K562 (cell line): Measurements from ENCODE around the gene SCGB1A1. TPM values are rescaled to one million over a fixed set of nuclear protein-coding genes. Genes with fewer than 3 reads are reported as not detected.
A peak's percentile ranks its signal among the peaks of the same experiment; 100 is the strongest.

Experiments
- ATAC-seq: fragments of 200-7000 bp; cut with Tn5 transposase; 3 replicates; pipeline ENCODE4 v1.9.1; 2020; ENCODE audit warnings: moderate library complexity
- BruUV-seq: library from RNA; stranded (reverse); fragments of 400-500 nt; replicated peaks from 2 replicates; lab custom pipeline; 2021; lab: Mats Ljungman, UMichigan
- CTCF ChIA-PET: fragments of 300-600 bp; formaldehyde crosslinking; extraction: SDS; loops from one replicate; lab custom pipeline; 2021; ENCODE audit warnings: low intra/inter-chr PET ratio; lab: Yijun Ruan, JAX
- POLR2A ChIA-PET: fragments of 300-600, 350-650 bp; sonication (Branson Sonifier 250); formaldehyde crosslinking; extraction: SDS; loops from one replicate; lab custom pipeline; 2021; ENCODE audit warnings: antibody characterized with exemption, inconsistent platforms; lab: Yijun Ruan, JAX
- DNase-seq, 4 experiments: peaks; one replicate each; pipeline versions ENCODE4 v3.0.0 to v3.0.0-alpha.2; 2011 to 2018; ENCODE audit warnings: low spot score in 3 of 4, mixed read lengths in 3 of 4; ENCODE audit errors: extremely low read depth in 1 of 4
- FAIRE-seq: peaks from 2 replicates; lab custom pipeline; 2011; peaks lifted over from hg19 to GRCh38; lab: Jason Lieb, UNC
- H2AFZ ChIP-seq: 2 replicates; pipeline ENCODE4 v1.6.0; 2011; ENCODE audit warnings: low read depth, low read length, control low read depth, inconsistent platforms
- H3K27ac ChIP-seq: fragments of 200-600 bp; 3 replicates; pipeline ENCODE4 v1.8.0; 2011; ENCODE audit warnings: low read depth, mild to moderate bottlenecking, control low read depth, inconsistent platforms, low read length, moderate library complexity, mixed read lengths; ENCODE audit errors: extremely low read depth
- H3K27me3 ChIP-seq, 2 experiments: fragments of 300-600 bp in 1 of 2; 2 replicates in 1 of 2; 3 replicates in 1 of 2; pipeline versions ENCODE4 v1.6.0 to v1.8.0; 2011; ENCODE audit warnings: inconsistent platforms in 2 of 2, low read length in 2 of 2, mild to moderate bottlenecking in 1 of 2, mixed read lengths in 1 of 2, moderate library complexity in 1 of 2; ENCODE audit not compliant: control insufficient read depth in 2 of 2, insufficient read depth in 2 of 2
- H3K36me3 ChIP-seq: fragments of 300-600 bp; 3 replicates; pipeline ENCODE4 v1.8.0; 2011; ENCODE audit warnings: mild to moderate bottlenecking, low read length, inconsistent platforms; ENCODE audit not compliant: control insufficient read depth, insufficient read depth
- H3K4me1 ChIP-seq, 2 experiments: fragments of 200-600 bp in 1 of 2; replicated peaks in 1 of 2; 2 replicates in 1 of 2; 3 replicates in 1 of 2; pipeline versions ENCODE4 v1.5.1 to v1.8.0; 2011; ENCODE audit warnings: inconsistent platforms in 2 of 2, low read length in 2 of 2, mild to moderate bottlenecking in 1 of 2, mixed read lengths in 1 of 2, moderate library complexity in 1 of 2; ENCODE audit not compliant: control insufficient read depth in 2 of 2, insufficient read depth in 2 of 2
- H3K4me2 ChIP-seq: 2 replicates; pipeline ENCODE4 v1.6.1; 2011; ENCODE audit warnings: low read length, control low read depth, inconsistent platforms, mixed read lengths; ENCODE audit not compliant: insufficient read depth
- H3K4me3 ChIP-seq: fragments of 200-600 bp; sonication (generic), shearing (Covaris generic); 2 replicates; pipeline ENCODE4 v1.5.1; 2016; ENCODE audit warnings: control low read depth, inconsistent platforms
- H3K79me2 ChIP-seq: fragments of 200-600 bp; 3 replicates; pipeline ENCODE4 v1.8.0; 2011; ENCODE audit warnings: low read length, inconsistent platforms; ENCODE audit not compliant: control insufficient read depth, insufficient read depth
- H3K9ac ChIP-seq, 2 experiments: 2 replicates each; pipeline versions ENCODE4 v1.6.0 to v1.6.1; 2011; ENCODE audit warnings: low read depth in 2 of 2, low read length in 2 of 2, control low read depth in 1 of 2, inconsistent platforms in 1 of 2, mild to moderate bottlenecking in 1 of 2, mixed read lengths in 1 of 2; ENCODE audit not compliant: insufficient read depth in 1 of 2
- H3K9me1 ChIP-seq: one replicate; pipeline ENCODE4 v1.6.0; 2011; ENCODE audit warnings: inconsistent platforms, mild to moderate bottlenecking, low read length, moderate library complexity; ENCODE audit not compliant: control insufficient read depth, insufficient read depth
- H3K9me3 ChIP-seq: replicated peaks from 2 replicates; pipeline ENCODE4 v1.5.1; 2011; ENCODE audit warnings: low read depth, low read length, inconsistent platforms; ENCODE audit not compliant: control insufficient read depth, insufficient read depth
- H4K20me1 ChIP-seq: replicated peaks from 2 replicates; pipeline ENCODE4 v1.6.1; 2011; ENCODE audit warnings: low read length, inconsistent platforms, mixed read lengths; ENCODE audit not compliant: control insufficient read depth, insufficient read depth
- FOS ChIP-seq: IDR thresholded peaks from 3 replicates; pipeline ENCODE4 v1.6.1; 2011; ENCODE audit not compliant: insufficient read length; ENCODE audit errors: extremely low read depth
- HDAC8 ChIP-seq: fragments of 450-650 bp; IDR thresholded peaks from 2 replicates; pipeline ENCODE4 v1.6.1; 2016; ENCODE audit warnings: mild to moderate bottlenecking, missing genetic modification characterization, moderate library complexity, missing compliant biosample characterization
- JUNB ChIP-seq: fragments of 450-650 bp; formaldehyde crosslinking; conservative IDR thresholded peaks from 2 replicates; pipeline ENCODE4 v1.4.0; 2020; ENCODE audit warnings: mild to moderate bottlenecking
- NR4A1 ChIP-seq, 2 experiments: fragments of 250-450 bp in 1 of 2; fragments of 450-650 bp in 1 of 2; sonication (Bioruptor Pico) in 1 of 2; IDR thresholded peaks; 2 replicates each; pipeline versions ENCODE4 v1.4.0 to v1.6.1; 2016 to 2020; ENCODE audit warnings: mild to moderate bottlenecking in 2 of 2, missing compliant biosample characterization in 1 of 2, missing genetic modification characterization in 1 of 2, moderate library complexity in 1 of 2
- PHB ChIP-seq: fragments of 250-450 bp; sonication (Bioruptor Pico); IDR thresholded peaks from 2 replicates; pipeline ENCODE4 v1.5.0; 2021
- ZBTB1 ChIP-seq: sonication (generic); formaldehyde crosslinking; IDR thresholded peaks from 2 replicates; pipeline ENCODE4 v1.8.1; 2023; ENCODE audit warnings: missing genetic modification reagents, low read depth, mild to moderate bottlenecking, borderline replicate concordance
- ZNF395 ChIP-seq: fragments of 200-800 bp; sonication (Bioruptor generic); IDR thresholded peaks from 2 replicates; pipeline ENCODE4 v1.6.1; 2017; ENCODE audit warnings: missing genetic modification characterization, missing compliant biosample characterization
- WGBS: fragments of 100-300 bp; shearing (Covaris generic); methylation state at CpG from one replicate; pipeline ENCODE4 v1.1.6; 2016; ENCODE audit warnings: low coverage, mixed read lengths; ENCODE audit not compliant: insufficient coverage; ENCODE audit errors: missing lambda C conversion rate; 5-methylcytosine and 5-hydroxymethylcytosine counted together
- in situ Hi-C: fragments of 300-500 bp; cut with MboI; formaldehyde crosslinking; loops from 4 replicates; pipeline ENCODE4 v1.15.0; 2018; ENCODE audit warnings: inconsistent platforms, mixed read lengths
- intact Hi-C: fragments of 100-400 bp; cut with micrococcal nuclease; formaldehyde crosslinking; loops from 2 replicates; pipeline ENCODE4 v1.14.2; 2022
- polyA plus RNA-seq, 8 experiments: library from polyadenylated mRNA; depleted of rRNA in 4 of 8; stranded (reverse) in 5 of 8; unstranded in 3 of 8; fragments of >200 nt; fragmentation: Nextera tagmentation in 2 of 8; fragmentation: Illumina TruSeq in 1 of 8; extraction: Ambion mirVana in 2 of 8; extraction: Trizol in 1 of 8; gene quantifications; 2 replicates each; pipeline versions ENCODE4 v1.2.1 to v1.2.3, GENCODE V29; 2011 to 2014; ENCODE audit warnings: inconsistent platforms in 1 of 8, missing spikeins in 1 of 8
- total RNA-seq, 7 experiments: library from RNA; depleted of rRNA in 6 of 7; stranded (reverse); fragments of >200 nt in 6 of 7; fragmentation: Illumina TruSeq in 2 of 7; extraction: Trizol in 2 of 7; gene quantifications; 2 replicates each; pipeline versions ENCODE4 v1.2.1 to v1.2.3, GENCODE V29; 2011 to 2021; ENCODE audit warnings: low replicate concordance in 1 of 7

The SCGB1A1 gene
- total and polyA plus RNA-seq, 9 of the 15 experiments (the other 6 are each of a cell fraction or from before 2014, with no cell fraction given) = 0.55 TPM; not detected in 8

- WGBS = 33% methylated on average over 7 of the region's 7 CpGs
- intact Hi-C loops = loop anchor here (10.0 kb wide), 1 partner anchor 83 kb away; no protein-coding TSS in a partner anchor
Observed at GRCh38 chr11:62421996-62422395, 3.2 kb downstream of the SCGB1A1 start.

More at GRCh38 chr11:62421996-62422395, 3.2 kb downstream of the SCGB1A1 start:
- no peak for ATAC-seq
- CTCF ChIA-PET = no interaction called here
- no peaks in the 10 kb centered on the region for H3K36me3 ChIP-seq
- BruUV-seq = no TSS peak
- H3K79me2 ChIP-seq = no peaks in the 10 kb centered on the region
- no peaks in the 10 kb centered on the region for H3K9me1 ChIP-seq
- H2AFZ ChIP-seq = peak overlapping the region; percentile 34; the same call in 1 of the 2 replicates
- H3K4me3 ChIP-seq = no peak overlapping the region
- no peak overlapping the region for H3K4me2 ChIP-seq
- POLR2A ChIA-PET = interaction anchor here (0.7 to 1.4 kb wide), 3 partner anchors 14 to 46 kb away, joined by 3 read pairs; no protein-coding TSS in a partner anchor
- no peak overlapping the region for H3K27ac ChIP-seq
- TF ChIP-seq HDAC8 (no peak), FOS (no peak), ZNF395 (CRISPR knock-in tag) (no peak), NR4A1 (CRISPR knock-in tag; IDR thresholded peaks at IDR 0.05) (no peak), NR4A1 (tag; IDR thresholded peaks at IDR 0.05) (no peak), JUNB (CRISPR knock-in tag) (no peak), PHB (CRISPR knock-in tag) (no peak), ZBTB1 (CRISPR knock-in tag) (no peak)
- TF ChIP-seq, all 486 proteins: peak for 0
- Histone ChIP-seq H3K9me3 (no peaks in the 10 kb centered on the region), H4K20me1 (no peaks in the 10 kb centered on the region), H3K4me1 (peaks cover 33 to 35% of the 10 kb centered on the region in 2 experiments), H3K9ac (peak overlapping the region in 1 of 2 experiments; percentile 75; a peak in 2 of 4 replicates), H3K27me3 (no peaks in the 10 kb centered on the region)
- FAIRE-seq (no peak), DNase-seq (no peak)
- in situ Hi-C loops = loop anchor here (5.0 kb wide), 1 partner anchor 135 kb away; no protein-coding TSS in a partner anchor
